Cardiac septum (tissue), 1 donor: ENCODE measurements around the gene BCKDK. TPM values are rescaled to one million over a fixed set of nuclear protein-coding genes. Genes with fewer than 3 reads are reported as not detected.
A peak's percentile ranks its signal among the peaks of the same experiment; 100 is the strongest.
"Not testable (repeated sequence)": the region's sequence is repeated elsewhere in the genome, so short reads cannot be mapped to it uniquely, and the experiment has no call there.

Source experiments
- DNase-seq: peaks from one replicate; pipeline ENCODE4 v3.0.0-alpha.2; 2020; ENCODE audit warnings: low spot score
- intact Hi-C: fragments of 100-400 bp; cut with DNase I; formaldehyde crosslinking; loops from one replicate; pipeline ENCODE4 v1.14.0; 2022
- total RNA-seq: library from RNA; stranded (reverse); fragmentation: NEBNext Ultra II Directional; extraction: Animal tissue kit (Norgen Biotek cat#: 25700); gene quantifications from one replicate; pipeline ENCODE4 v1.2.1, GENCODE V29; 2021
- donor health status: DM: no; HTN: no; CAD: no.

BCKDK gene
- total RNA-seq, 1 donor from 2014 or later, result 56.4 TPM

- intact Hi-C loops, result no loop called here
- DNase-seq, result no peak
Measured at GRCh38 chr16:31090540-31090939, 17.6 kb upstream of the BCKDK start.

- no peak for DNase-seq
Measured at GRCh38 chr16:31092330-31092729, 15.9 kb upstream of the BCKDK start.

DNA sequence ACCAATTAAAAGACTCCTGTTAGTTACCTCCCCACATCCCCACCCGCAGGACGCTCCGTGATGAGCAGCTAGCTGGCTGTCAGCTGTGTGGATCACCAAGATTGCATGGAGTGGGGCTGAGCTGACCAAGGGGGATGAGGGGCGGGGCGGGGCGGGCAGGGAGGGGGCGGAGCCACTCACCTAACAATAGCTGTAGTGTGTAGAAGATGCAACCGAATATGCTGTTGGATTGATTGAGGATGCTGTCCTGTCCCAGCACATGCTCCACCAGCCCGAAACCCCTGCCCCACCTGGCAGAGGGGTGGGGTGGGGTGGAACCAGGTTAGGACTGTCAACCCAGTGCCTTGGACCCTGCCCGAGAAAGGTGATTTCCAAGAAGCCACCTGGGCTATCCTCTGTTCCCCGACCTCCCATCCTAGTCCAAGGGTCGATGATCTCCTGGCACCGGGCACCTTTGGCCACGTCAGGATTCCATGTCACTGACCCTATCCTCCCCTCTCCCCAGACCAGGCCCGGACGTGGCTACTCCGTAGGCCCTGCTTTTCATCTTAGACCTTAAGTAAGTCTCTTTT is 15.0 kb upstream of the BCKDK start:
- intact Hi-C loops, result no loop called here
- no peak for DNase-seq

More at GRCh38 chr16:31092330-31092729, 15.9 kb upstream of the BCKDK start:
- intact Hi-C loops, result no loop called here

- intact Hi-C loops, result loop anchor here (2.0 kb wide), 1 partner anchor 19 kb away; the partner anchor contains the start of genes ZNF646 and ZNF668
- DNase-seq, result no peak
Measured at GRCh38 chr16:31094088-31094423, 14.1 kb upstream of the BCKDK start.

DNA sequence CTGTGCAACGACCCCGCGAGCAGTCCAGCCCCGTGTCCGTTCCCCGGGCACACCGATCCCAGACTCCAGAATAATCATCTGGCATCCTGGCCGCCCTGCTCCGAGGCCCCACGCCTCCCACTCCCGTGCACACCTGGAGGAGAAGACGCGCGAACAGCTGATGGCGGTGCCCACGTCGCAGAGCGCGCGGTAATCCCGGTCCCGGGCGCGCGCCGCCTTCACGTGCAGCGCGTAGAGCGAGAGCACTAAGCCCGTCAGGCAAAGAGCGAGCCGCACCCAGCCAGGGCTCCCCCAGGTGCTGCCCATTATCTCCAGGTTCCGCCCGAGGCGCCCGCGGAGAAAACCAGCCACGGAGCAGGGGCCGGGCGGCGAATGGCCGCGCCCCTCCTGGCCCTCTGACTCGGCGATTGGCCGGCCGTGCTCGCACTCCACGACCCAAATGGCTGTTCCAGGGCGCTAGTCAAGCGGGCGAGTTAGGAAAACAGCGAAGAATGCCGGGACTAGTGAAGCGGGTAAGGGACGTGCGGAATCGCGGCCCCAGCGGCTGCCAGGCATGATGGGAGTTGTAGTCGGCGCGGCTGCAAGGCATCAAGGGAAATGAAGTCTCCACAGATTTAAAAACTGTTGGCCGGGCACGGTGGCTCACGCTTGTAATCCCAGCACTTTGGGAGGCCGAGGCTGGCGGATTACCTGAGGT is 13.6 kb upstream of the BCKDK start, which contains the start of gene VKORC1:
Gene VKORC1 (minus strand): TSS at position 374 of the 697 bp plus-strand sequence. CDS start 68 bp downstream, at position 306.
- peak; percentile 98 for DNase-seq
- intact Hi-C loops, result loop anchor here (2.0 kb wide), 1 partner anchor 20 kb away; the partner anchor contains the start of genes ZNF646 and ZNF668

- no peak for DNase-seq
- intact Hi-C loops, result no loop called here
Measured at GRCh38 chr16:31099860-31100638, 8.1 kb upstream of the BCKDK start.

- DNase-seq, intact Hi-C loops: not testable (repeated sequence)
Measured at GRCh38 chr16:31100876-31101641, 7.1 kb upstream of the BCKDK start.

DNA sequence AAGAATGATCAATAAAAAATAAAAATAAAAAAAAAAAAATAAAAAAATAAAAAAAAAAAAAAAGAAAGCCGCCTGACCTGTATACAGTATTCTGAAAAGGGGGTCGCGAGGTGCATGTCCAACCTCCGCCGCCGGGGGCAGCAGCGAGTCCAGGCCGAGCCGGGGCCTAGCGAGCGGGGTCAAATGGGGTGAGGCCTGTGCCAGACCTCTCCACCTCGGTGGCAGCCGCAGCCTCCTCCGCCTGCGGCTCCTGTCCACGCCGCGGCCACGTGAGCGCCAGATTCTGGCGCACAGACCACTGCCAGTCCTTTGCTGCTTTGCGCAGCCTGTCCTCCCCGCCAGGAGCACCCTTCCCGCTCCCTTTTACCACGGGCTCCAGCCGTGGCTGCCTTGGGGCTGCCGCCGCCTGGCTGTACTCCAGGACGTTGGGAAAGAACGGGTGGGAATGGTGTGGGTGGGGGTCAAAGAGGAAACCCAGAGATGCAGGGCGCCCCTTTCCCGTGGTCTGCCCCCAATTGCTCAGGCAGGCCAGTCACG is 2.4 kb upstream of the BCKDK start:
- intact Hi-C loops, result no loop called here
- DNase-seq, result peak; percentile 95

DNA sequence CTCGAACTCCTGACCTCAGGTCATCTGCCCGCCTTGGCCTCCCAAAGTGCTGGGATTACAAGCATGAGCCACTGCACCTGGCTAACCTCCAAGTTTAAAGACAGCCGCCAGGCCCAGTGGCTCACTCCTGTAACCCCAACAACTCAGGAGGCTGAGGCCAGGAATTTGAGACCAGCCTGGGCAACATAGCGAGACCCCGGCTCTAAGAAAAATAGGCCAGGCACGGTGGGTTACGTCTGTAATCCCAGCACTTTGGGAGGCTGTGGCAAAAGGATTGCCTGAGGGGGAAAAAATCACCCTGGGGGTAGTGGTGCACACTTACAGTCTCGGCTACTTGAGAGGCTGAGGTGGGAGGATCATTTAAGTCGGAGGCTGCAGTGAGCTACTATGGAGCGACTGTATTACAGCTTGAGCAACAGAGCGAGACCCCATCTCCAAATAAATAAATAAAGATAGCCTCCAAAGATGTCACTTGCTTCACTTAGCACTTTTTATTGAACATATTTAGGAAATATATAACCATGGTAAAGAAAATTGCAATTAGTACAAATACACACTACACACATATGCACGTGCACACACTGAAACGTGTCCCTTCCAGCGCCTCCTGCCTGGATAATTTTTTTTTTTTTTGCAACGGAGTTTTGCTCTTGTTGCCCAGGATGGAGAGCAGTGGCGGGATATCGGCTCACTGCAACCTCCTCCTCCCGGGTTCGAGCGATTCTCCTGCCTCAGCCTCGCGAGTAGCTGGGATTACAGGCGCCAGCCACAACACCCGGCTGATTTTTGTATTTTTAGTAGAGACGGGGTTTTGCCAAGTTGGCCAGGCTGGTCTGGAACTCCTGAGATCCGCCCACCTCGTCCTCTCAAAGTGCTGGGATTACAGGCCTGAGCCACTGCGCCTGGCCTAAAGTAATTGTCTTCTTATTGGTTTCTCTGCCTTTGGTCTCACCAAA is 1.4 kb upstream of the BCKDK start:
- no peak for DNase-seq
- intact Hi-C loops, result no loop called here

DNA sequence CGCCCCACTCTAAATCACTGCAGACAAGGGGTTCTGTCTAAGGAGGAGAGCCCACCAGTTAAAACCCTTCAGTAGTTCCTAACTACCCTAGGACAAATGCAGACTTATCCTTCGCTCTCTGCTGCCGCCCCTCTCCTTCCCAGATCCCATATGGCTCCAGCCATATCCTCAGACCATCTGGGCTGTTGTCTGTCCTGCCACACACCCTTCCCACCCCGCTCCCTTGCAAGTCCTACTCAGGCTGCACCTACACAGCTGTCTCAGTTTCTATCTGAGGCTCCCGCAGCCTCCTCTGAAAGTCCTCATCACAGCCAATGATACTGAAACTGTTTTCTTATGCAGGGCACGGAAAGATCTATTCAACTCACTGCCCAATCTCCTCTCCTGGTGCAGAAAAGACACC is 720 bp upstream of the BCKDK start:
- intact Hi-C loops, result no loop called here
- DNase-seq, result no peak

GRCh38 chr16:31108794-31109558 is 790 bp downstream of the BCKDK start:
- intact Hi-C loops, result no loop called here
- no peak for DNase-seq

GRCh38 chr16:31109622-31110021 is 1.4 kb downstream of the BCKDK start:
- intact Hi-C loops, result loop anchor here (10.0 kb wide), 1 partner anchor 75 kb away; the partner anchor contains the start of gene FUS
- no peak for DNase-seq

DNA sequence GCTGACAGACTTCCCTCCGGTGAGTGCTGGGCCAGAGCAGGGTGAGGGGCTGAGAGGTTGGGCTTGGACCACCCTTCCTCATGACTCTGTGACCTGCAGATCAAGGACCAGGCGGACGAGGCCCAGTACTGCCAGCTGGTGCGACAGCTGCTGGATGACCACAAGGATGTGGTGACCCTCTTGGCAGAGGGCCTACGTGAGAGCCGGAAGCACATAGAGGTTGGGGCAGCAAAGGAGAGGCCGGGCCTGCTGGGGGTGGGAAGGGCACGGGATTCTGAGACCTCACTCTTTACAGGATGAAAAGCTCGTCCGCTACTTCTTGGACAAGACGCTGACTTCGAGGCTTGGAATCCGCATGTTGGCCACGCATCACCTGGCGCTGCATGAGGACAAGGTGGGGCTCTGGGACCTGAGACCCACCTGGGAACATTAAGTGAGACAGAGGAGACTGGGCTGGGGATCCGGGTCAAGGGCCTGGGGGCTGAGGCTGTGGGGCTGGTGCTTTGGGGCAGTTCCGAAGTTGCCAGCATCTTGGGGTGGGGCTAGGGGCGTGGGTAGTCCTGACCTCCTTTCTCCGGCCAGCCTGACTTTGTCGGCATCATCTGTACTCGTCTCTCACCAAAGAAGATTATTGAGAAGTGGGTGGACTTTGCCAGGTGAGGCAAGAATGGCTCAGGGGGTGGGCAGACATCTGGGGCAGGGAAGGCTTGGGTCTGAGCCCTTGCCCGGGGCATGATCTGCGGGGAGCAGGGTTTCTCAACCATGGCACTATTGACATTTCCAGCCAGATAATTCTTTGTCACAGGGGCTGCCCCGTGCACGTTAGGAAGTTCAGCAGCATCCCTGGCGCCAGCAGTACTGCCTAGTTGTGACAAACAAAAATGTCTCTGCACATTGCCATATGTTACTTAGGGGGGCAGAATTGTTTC is 2.2 kb downstream of the BCKDK start:
- DNase-seq, result no peak
- intact Hi-C loops, result loop anchor here (10.0 kb wide), 1 partner anchor 74 kb away; the partner anchor contains the start of gene FUS

- intact Hi-C loops, result loop anchor here (2.0 to 10.0 kb wide), 2 partner anchors 31 to 73 kb away; partner anchors contain the start of gene FUS
- DNase-seq, result no peak
Measured at GRCh38 chr16:31111881-31112466, 3.8 kb downstream of the BCKDK start.

DNA sequence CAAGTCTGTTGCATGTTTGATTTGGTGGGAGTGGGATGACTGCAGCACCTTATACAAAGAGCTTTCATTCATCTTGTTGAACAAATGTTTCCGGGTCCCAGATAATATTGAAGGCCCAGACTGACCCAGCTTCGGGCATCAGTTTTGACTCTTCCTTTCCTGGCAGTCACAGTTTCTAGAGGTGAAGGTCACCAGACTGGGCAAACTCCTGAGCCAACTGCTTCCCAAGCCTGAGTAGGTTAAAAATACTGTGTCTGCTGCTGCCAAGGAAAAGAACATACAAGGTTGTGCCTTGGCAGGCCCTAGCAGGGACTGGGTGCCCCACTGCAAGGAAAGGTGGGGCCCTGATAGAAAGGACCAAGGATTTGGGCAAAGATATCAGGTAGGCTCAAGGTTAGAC is 4.5 kb downstream of the BCKDK start:
- DNase-seq, result no peak
- intact Hi-C loops, result loop anchor here (2.0 to 10.0 kb wide), 2 partner anchors 30 to 72 kb away; partner anchors contain the start of gene FUS
